ENCODE data around the gene GALNT12.

Gene GALNT12

DNA sequence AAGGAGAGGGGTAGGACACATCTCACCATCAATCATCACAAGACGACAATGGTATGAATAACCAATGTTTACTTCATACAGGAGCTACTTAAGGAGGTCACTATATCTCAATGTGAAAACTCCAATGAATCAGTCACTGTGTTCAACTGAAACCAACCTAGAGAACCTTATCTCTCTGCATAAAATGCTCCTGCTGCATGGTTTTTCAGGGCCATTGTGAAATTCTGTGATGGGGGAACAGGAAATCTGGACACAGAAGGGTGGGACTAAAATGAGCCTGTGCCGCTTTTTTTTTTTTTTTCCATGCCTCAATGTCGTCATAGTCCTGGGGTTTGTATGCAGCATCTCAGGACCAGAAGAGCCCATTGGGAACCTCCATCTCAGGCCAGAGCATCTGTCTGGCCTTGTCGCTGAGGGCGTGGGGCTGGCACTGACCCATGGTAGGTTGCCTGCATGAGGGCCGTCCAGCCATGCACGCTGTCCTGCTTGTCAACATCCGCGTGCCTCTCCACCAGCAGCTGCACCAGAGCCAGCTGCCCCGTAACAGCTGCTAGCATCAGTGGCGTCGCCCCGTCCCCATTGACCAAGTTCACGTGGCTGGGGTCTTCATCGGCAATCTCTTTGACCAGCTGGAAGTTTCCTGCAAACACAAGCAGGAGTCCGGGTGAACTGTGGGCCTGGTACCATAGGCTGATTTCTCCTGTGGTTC, 23.8 kb upstream of the GALNT12 start:
- FAIRE-seq = no peak

DNA sequence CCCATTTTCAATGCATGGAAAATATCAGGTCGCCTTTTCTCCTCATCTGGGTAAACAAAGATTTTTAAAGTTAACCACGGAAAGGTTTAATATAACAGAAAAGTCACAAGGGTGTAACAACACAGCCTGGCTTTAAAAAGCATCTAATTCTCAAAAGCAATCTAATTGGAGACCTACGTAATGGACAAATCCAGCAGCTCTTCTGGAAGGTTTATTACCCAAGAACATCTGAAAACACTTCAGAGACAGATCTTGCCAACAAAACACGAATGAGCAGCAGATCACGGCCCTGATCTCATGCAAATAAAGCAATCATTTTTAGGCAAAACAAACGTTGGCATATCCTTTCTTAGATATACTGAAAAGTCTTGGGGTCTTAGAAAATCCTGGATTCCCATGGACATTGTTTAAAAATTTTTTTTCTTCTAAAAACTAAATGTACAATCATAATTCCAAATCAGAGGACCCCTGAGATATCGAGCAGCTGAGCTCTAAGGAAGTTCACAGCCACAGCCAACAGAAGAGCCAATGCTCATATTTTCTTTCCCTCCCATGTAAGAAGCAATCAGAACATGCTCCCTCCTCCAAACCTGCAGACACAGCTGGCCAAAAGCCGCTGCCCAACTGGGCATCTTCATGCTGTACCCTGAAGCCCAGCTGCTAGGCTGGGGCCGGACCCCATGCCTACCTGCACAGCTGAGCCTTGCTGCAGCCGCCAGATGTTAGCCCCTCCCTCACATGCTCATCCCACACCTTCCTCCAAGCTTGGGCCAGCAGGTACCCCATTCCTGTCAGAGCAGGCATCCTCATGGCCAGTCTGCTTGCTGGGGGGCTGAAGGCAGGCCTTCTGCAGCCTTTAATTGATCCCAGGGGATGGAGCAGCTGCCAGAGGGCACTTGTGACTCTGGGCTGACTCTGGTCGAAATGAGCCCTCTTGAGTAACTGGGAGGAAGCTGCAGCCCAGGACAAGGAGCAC, 22.4 kb upstream of the GALNT12 start:
- no peak for FAIRE-seq

DNA sequence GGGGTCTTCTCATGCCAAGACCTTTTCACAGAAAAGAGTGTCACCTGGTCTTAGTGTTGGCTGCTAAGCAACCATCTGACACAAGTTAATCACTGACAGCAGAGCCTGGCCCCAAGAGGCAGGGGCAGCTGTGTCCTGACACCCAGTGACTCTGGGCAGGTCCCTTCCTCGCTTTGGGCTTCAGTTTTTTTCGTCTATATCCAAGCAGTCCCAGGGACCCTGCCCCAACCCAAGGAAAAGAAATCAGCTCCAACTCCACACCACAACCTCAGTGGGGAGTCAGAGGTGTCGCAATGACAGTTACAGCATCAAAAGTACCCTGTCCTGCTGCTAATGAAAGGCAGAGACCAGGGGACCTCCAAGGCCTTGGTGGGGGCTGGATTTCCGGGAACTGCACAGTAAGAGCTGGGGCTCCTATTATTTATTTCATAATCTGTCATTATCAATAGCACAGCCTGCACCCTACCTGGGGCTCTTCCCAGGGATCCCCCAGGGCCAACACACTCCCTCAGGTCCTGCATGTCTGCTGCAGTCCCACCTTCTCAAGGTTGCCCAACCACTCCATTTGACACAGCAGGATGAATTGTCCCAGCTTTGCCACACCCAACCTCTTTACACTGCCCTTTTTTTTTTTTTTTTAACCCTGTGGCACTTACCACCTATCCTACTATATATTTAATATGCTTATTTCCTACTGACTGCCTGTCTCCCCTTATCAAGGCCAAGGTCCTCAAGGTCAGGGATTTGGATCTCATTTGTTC, 20.5 kb upstream of the GALNT12 start:
- no peak for FAIRE-seq

DNA sequence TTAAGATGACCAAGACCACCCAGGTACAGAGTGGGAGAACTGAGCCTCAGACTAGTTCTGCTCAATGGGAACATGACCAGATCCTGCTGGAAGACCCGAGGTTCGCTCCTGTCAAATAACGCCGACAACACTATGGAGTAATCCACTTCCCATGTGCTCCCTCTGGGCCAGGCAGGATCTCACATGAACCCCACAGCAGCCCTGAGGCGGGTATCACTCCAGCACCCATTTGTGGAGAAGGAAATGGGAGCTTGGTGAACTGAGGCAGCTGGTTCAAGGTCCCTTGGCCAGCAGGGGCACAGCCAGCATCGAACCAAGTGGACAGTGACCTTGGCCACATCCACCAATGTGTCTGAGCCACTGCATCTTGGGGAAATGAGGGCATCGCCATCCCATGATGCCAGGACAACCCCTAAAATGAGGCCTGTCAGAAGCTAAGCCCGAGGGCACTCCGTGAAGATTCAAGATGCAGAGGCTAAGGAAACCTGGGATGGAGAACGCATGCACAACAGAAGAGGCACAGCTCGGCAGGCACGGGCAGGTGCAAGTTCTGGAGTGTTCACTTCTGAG, 19.6 kb upstream of the GALNT12 start:
- no peak for FAIRE-seq

- no peak for FAIRE-seq
Measured at GRCh38 chr9:98789483-98790133, 17.9 kb upstream of the GALNT12 start.

- no peak for FAIRE-seq
Measured at GRCh38 chr9:98790134-98790841, 17.2 kb upstream of the GALNT12 start.

DNA sequence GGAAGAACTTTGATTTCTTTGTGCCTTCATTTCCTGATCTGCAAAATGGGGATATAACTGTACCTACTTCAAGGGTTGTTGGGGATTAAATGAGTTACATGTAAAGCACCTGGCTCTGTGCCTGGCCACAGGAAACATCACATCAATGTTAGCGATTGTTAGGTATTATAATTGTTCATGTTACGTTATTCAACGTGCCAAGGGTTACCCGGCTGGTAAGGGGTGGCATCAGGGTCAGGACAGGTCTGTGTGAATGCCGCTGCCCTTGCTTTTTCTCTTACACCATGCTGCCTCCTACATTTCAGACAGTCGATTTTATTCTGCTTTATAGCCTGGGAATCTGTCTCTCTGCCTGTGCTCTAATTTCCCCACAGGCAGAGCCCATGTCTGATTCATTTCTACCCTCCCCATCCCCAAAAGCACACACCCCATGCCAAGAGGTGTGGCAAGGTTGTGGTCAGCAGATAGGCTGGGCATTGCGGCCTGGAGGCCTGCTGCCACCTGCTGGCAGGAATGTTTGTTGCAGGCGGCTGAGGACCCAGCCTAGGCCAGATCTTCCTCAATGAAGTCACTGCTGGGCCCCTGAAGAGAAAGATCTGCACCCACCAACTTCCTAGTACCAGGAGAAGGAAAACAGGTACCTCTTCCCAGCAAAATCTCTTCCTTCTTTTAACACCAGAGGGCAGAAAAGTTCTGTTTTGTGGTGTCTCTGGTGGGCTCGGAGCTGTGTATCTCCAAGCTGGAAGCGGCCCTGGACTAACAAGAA, 16.4 kb upstream of the GALNT12 start:
- no peak for FAIRE-seq

DNA sequence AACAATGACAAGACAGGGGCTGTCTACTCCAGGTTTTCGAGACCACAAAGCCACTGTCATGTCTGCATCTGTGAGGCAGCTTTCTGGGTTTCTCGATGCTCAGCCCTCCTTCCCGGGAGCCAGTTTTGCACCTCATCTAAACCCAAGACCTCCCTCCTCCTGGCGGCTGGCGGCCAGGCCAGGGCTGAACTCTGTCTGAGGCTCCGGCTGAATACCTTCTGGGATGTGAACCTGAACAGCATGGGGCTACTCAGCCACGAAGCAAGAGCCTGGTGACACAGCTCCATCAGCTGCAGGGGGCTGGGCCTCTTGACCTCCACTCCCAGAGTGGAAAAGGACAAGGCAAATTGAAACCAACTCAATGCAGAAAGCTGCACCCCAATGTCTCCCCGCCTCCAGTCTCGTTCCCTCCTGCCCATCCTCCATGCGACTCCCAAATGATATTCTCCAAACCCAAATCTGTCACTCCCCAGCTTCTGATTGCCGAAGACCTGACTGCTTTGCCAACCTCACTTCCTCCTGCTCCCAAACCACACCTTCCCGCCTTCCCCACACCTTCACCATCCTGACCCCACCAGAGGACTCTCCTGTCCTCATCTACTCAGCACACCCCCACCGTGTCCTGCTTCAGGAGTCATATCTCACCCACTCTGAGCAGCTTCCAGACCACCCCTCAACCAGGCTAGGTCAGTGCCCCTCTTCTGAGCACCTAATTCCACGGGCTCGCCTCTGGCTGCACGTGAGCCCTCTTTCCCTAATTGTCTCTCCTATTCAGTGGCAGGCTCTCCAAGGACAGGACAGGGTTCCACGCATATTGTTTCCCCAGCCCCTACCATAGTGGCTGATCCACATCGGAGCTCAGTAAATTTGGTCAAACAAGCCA, 15.6 kb upstream of the GALNT12 start:
- no peak for FAIRE-seq

DNA sequence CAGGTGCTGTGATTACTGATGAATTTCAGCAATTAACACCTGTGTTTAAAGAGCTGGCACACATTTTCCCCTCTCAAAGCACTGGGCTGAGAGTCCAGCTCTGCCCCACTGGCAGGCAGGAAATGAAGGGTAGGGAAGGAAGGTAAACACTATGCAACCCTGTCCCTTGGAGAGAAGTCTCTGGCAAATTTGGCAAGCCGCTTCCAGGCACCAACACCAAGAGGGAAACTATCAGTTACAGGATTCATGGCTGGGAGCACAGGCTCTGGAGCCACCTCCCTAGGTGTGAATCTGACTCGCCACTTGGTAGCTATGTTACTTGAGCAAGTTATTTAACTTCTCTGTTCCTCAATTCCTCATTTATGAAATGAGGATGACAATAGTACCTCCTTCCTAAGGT, 14.4 kb upstream of the GALNT12 start:
- no peak for FAIRE-seq

DNA sequence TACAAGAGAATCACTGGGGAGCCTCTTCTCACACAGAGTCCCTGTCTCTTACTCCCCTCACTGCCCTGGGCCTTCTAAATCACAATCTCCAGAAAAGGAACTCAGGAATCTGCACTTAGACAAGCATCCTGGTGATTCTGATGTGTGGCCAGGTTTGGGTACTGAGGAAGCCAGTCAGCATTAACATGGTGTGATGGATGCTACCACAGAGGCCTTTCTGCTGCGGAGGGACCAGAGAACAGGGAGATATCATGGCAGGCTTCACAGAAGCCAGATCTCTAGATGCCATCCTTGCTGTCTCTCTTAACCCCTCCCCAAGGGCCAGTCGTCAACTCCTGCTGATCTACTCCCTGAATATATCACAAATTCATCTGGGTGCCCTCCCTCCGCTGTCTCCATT, 12.7 kb upstream of the GALNT12 start:
- no peak for FAIRE-seq

DNA sequence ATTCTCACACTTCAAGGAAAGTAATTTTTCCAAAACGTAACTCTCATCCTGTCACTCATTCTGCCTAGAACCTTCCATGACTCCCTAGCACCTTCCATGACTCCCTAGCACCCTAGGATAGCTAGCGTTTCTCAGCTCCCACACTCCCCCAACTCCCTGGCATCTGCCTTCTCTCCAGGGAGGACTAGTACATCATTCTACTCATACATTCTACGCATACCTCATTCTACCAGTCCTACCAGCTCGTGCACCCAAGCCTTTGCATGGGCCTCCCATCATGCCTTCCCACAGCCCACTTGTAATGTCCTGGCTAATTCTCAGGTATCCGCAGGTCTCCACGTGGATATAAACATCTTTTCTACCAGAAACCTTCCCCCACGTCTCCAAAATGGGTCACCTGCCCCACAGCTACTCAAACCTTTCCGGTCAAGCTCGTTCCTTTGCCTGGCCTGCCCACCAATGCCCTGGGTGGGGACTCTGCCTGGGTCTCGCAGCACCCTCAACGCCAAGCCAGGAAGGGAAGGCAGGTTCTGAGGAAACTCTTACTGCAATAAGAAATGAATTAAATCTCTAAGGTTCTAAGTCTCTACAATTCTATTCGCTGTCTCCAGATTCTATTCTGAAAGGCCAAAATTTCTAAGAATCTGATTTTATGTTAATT, 12.0 kb upstream of the GALNT12 start:
- FAIRE-seq = no peak

DNA sequence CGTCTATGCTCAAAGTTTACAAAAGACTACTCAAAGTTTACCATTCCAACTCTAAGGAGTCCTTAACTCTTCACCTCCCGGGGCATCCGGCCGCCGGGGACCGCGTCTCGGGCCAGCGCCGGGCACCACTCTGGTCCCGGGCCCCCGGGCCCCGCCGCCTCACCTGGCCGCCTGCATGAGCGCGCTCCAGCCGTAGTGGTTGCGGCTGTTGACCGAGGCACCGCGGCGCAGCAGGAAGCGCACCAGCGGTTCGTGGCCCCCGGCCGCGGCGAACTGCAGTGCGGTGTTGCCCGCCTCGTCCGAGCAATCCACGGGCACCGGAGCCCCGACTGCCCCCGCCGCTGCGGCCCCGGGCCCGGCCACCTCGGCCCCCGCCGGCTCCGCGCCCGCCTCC, 11.5 kb upstream of the GALNT12 start:
- FAIRE-seq = no peak

- no peak for FAIRE-seq
Measured at GRCh38 chr9:98796364-98797101, 10.9 kb upstream of the GALNT12 start, which contains the start of gene ANKS6. TSS of gene ANKS6 (minus strand) at chr9:98796555. CDS start at chr9:98796491, 64 bp downstream.

GRCh38 chr9:98797491-98797890, 10.0 kb upstream of the GALNT12 start:
- no peak for FAIRE-seq

GRCh38 chr9:98798254-98798653, 9.2 kb upstream of the GALNT12 start:
- FAIRE-seq = no peak

GRCh38 chr9:98801561-98801960, 5.9 kb upstream of the GALNT12 start:
- no peak for FAIRE-seq

DNA sequence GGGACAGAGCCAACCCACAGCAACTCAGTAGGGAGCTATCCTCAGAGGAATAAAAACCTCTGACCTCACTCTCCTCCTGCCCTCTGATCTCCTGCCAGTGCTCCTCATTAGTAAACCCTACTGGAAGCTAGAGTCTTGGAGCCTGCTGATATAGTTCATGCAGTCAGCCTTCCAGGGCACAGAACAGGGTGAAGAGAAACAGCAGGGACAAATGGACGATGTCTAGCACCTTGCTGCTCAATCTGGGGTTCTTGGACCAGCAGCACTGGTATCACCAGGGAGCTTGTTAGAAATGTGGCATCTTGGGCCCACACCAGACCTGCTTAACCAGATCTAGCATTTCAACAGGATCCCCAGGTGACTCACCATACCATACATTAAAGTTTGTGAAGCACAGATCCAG, 5.5 kb upstream of the GALNT12 start:
- FAIRE-seq = no peak

- no peak for FAIRE-seq
Measured at GRCh38 chr9:98804083-98804482, 3.4 kb upstream of the GALNT12 start.

Measured in A204.1 (cell line).